Nephron (organoid): ENCODE measurements around the gene GPR15LG.

Source experiments
- H3K27ac Mint-ChIP-seq, 3 experiments: 2 replicates each; pipeline ENCODE4 v1.8.0; 2020; ENCODE audit warnings: mixed read lengths in 3 of 3, mild to moderate bottlenecking in 2 of 3, moderate library complexity in 1 of 3
- H3K27me3 Mint-ChIP-seq: 2 replicates; pipeline ENCODE4 v1.8.0; 2021; ENCODE audit warnings: low read depth, mild to moderate bottlenecking, moderate library complexity, mixed read lengths
- H3K36me3 Mint-ChIP-seq: 2 replicates; pipeline ENCODE4 v1.8.0; 2020; ENCODE audit warnings: low read depth, mixed read lengths
- H3K4me1 Mint-ChIP-seq: 2 replicates; pipeline ENCODE4 v1.8.0; 2020; ENCODE audit warnings: mixed read lengths
- H3K4me3 Mint-ChIP-seq, 3 experiments: 2 replicates each; pipeline ENCODE4 v1.8.0; 2020; ENCODE audit warnings: mild to moderate bottlenecking in 3 of 3, mixed read lengths in 3 of 3, moderate library complexity in 2 of 3
- H3K9me3 Mint-ChIP-seq: 2 replicates; pipeline ENCODE4 v1.8.0; 2020; ENCODE audit warnings: mixed read lengths
- CTCF ChIP-seq, 3 experiments: fragments of 200-600 bp; sonication (generic); IDR thresholded peaks; one replicate each; pipeline ENCODE4 v1.5.0; 2021; ENCODE audit warnings: antibody characterized with exemption in 3 of 3; ENCODE audit not compliant: unreplicated experiment in 3 of 3

Gene GPR15LG

GRCh38 chr10:84213076-84213475, 39.5 kb downstream of the GPR15LG start:
- H3K9me3 Mint-ChIP-seq = no peaks in the 10 kb centered on the region
- H3K36me3 Mint-ChIP-seq = no peaks in the 10 kb centered on the region
- peaks cover 28% of the 10 kb centered on the region for H3K27me3 Mint-ChIP-seq
- H3K4me1 Mint-ChIP-seq = no peaks in the 10 kb centered on the region
- H3K27ac Mint-ChIP-seq = no peak overlapping the region
- no peak overlapping the region for H3K4me3 Mint-ChIP-seq
- no peak for TF ChIP-seq CTCF (IDR thresholded peaks at IDR 0.05; ENCODE audit: unreplicated experiment in 3 of 3)

GRCh38 chr10:84214046-84214572, 40.5 kb downstream of the GPR15LG start:
- no peak for TF ChIP-seq CTCF (IDR thresholded peaks at IDR 0.05; ENCODE audit: unreplicated experiment in 3 of 3)
- Mint-ChIP-seq H3K4me1 (no peaks in the 10 kb centered on the region), H3K27me3 (peaks cover 19% of the 10 kb centered on the region), H3K27ac (no peak overlapping the region), H3K4me3 (no peak overlapping the region), H3K9me3 (no peaks in the 10 kb centered on the region), H3K36me3 (no peaks in the 10 kb centered on the region)

GRCh38 chr10:84214612-84215235, 41.1 kb downstream of the GPR15LG start:
- H3K4me1 Mint-ChIP-seq = no peaks in the 10 kb centered on the region
- no peaks in the 10 kb centered on the region for H3K36me3 Mint-ChIP-seq
- TF ChIP-seq CTCF (IDR thresholded peaks at IDR 0.05; ENCODE audit: unreplicated experiment in 3 of 3) = peak in 1 of 3 experiments; percentile 19
- no peaks in the 10 kb centered on the region for H3K9me3 Mint-ChIP-seq
- no peak overlapping the region for H3K27ac Mint-ChIP-seq
- peaks cover 22% of the 10 kb centered on the region for H3K27me3 Mint-ChIP-seq
- no peak overlapping the region for H3K4me3 Mint-ChIP-seq

GRCh38 chr10:84216834-84217233, 43.2 kb downstream of the GPR15LG start:
- Mint-ChIP-seq H3K4me3 (no peak overlapping the region), H3K36me3 (no peaks in the 10 kb centered on the region), H3K9me3 (no peaks in the 10 kb centered on the region), H3K27me3 (peaks cover 16% of the 10 kb centered on the region), H3K27ac (no peak overlapping the region), H3K4me1 (no peaks in the 10 kb centered on the region)
- no peak for TF ChIP-seq CTCF (IDR thresholded peaks at IDR 0.05; ENCODE audit: unreplicated experiment in 3 of 3)

GRCh38 chr10:84217746-84218145, 44.1 kb downstream of the GPR15LG start:
- Mint-ChIP-seq H3K27ac (no peak overlapping the region), H3K36me3 (no peaks in the 10 kb centered on the region), H3K4me3 (no peak overlapping the region), H3K27me3 (peaks cover 17% of the 10 kb centered on the region), H3K4me1 (no peaks in the 10 kb centered on the region), H3K9me3 (no peaks in the 10 kb centered on the region)
- TF ChIP-seq CTCF (IDR thresholded peaks at IDR 0.05; ENCODE audit: unreplicated experiment in 3 of 3) = no peak

- peaks cover 16% of the 10 kb centered on the region for H3K27me3 Mint-ChIP-seq
- no peak overlapping the region for H3K27ac Mint-ChIP-seq
- no peaks in the 10 kb centered on the region for H3K4me1 Mint-ChIP-seq
Measured at GRCh38 chr10:84221916-84222315, 48.3 kb downstream of the GPR15LG start.

More at GRCh38 chr10:84221916-84222315, 48.3 kb downstream of the GPR15LG start:
- Mint-ChIP-seq H3K4me3 (no peak overlapping the region), H3K36me3 (no peaks in the 10 kb centered on the region), H3K9me3 (no peaks in the 10 kb centered on the region)
- no peak for TF ChIP-seq CTCF (IDR thresholded peaks at IDR 0.05; ENCODE audit: unreplicated experiment in 3 of 3)
